Heart right ventricle (tissue), 16 donors: ENCODE data around the gene PTP4A2. TPM values are rescaled to one million over a fixed set of nuclear protein-coding genes. Genes with fewer than 3 reads are reported as not detected.
A peak's percentile ranks its signal among the peaks of the same experiment; 100 is the strongest.

ENCODE experiments used
- ATAC-seq, 8 donors: fragments of 200-7000 bp; cut with Tn5 transposase; one replicate each; pipeline ENCODE4 v1.9.1; 2020; ENCODE audit warnings: mild to moderate bottlenecking in 8 of 8, moderate library complexity in 8 of 8, moderate number of reproducible peaks in 1 of 8
- DNase-seq, 2 donors: peaks; one replicate each; pipeline ENCODE4 v3.0.0-alpha.2; 2020
- H3K27ac ChIP-seq, 10 donors: fragments of 200-600 bp; sonication (generic) in 2 of 10; one replicate each; pipeline versions ENCODE4 v1.5.0 to v1.8.0; 2020 to 2022; ENCODE audit warnings: mild to moderate bottlenecking in 3 of 10
- H3K27me3 ChIP-seq, 7 donors: fragments of 200-600 bp; one replicate each; pipeline ENCODE4 v1.8.0; 2021 to 2022; ENCODE audit warnings: mild to moderate bottlenecking in 2 of 7
- H3K36me3 ChIP-seq, 9 donors: fragments of 200-600 bp; sonication (generic) in 1 of 9; one replicate each; pipeline versions ENCODE4 v1.5.0 to v1.8.0; 2020 to 2022; ENCODE audit warnings: mild to moderate bottlenecking in 2 of 9
- H3K4me1 ChIP-seq, 9 donors: fragments of 200-600 bp; sonication (generic) in 1 of 9; one replicate each; pipeline versions ENCODE4 v1.5.0 to v1.8.0; 2020 to 2022; ENCODE audit warnings: mild to moderate bottlenecking in 4 of 9
- H3K4me3 ChIP-seq, 10 donors: fragments of 200-600 bp; sonication (generic) in 2 of 10; one replicate each; pipeline versions ENCODE4 v1.5.0 to v1.8.0; 2020 to 2022; ENCODE audit warnings: mild to moderate bottlenecking in 7 of 10, moderate library complexity in 2 of 10
- H3K9me3 ChIP-seq, 11 donors: fragments of 200-600 bp in 10 of 11; sonication (generic) in 2 of 11; one replicate each; pipeline versions ENCODE4 v1.5.0 to v1.8.0; 2013 to 2022; ENCODE audit warnings: mild to moderate bottlenecking in 2 of 11, control low read depth in 1 of 11, moderate library complexity in 1 of 11
- CTCF ChIP-seq, 9 donors: fragments of 200-600 bp; sonication (generic) in 2 of 9; IDR thresholded peaks; one replicate each; pipeline versions ENCODE4 v1.5.0 to v1.8.0; 2021 to 2022; ENCODE audit warnings: antibody characterized with exemption in 9 of 9, mild to moderate bottlenecking in 5 of 9, moderate library complexity in 1 of 9
- WGBS, 2 donors: extraction: QIAGEN DNeasy Blood & Tissue Kit; methylation state at CpG; one replicate each; pipeline ENCODE4 v1.1.7; 2013; ENCODE audit warnings: inconsistent platforms in 1 of 2; 5-methylcytosine and 5-hydroxymethylcytosine counted together
- intact Hi-C, 10 donors: fragments of 100-400 bp; cut with DNase I; formaldehyde crosslinking; loops; one replicate each; pipeline versions ENCODE4 v1.11.1 to v1.14.2; 2022
- polyA plus RNA-seq, 2 donors: library from polyadenylated mRNA; stranded (reverse); fragments of 200-250 nt; gene quantifications; one replicate each; pipeline ENCODE4 v1.2.3, GENCODE V29; 2013
- total RNA-seq, 10 donors: library from RNA; stranded (reverse); fragmentation: NEBNext Ultra II Directional in 3 of 10; extraction: Animal tissue kit (Norgen Biotek cat#: 25700) in 3 of 10; gene quantifications; one replicate each; pipeline versions ENCODE4 v1.2.1 to v1.2.4, GENCODE V29; 2021 to 2023
- donor health status: Arrhythmogenic right ventricular cardiomyopathy.
- donor health status: ischemic (EF 13 %, LVEDD 7.1; RV severe dilation, severe dysfunction).
- donor health status: healthy with polysubstance abuse.
- donor health status: DM: no; HTN: yes; CAD: no.
- donor health status: DM: no; HTN: no; CAD: no.
- donor health status: ischemic (EF 25% LVEDD 6.9; RV normal size, moderate dysfunction).
- donor health status: ischemic (EF 25% LVEDD 5.7; RV mildly dilated, moderate dysfunction).
- donor health status: healthy.
- donor health status: DM: yes; HTN: yes; CAD: no.
- donor health status: Ischemic cardiomyopathy.
- donor health status: ischemic (EF 35%, LVEDD 5.7; RV mildly dilated, moderate dysfunction).
- donor health status: nonischemic (EF 11% LVEDD 7.7; RV severe dilation, severe dysfunction).
- donor health status: DM: yes; HTN: yes; CAD: no.
- donor health status: PGD.
- donor health status: ischemic (EF 29% LVEDD 5.4; RV normal size, mild dysfunction).
- donor health status: nonischemic (EF 23%, LVEDD 6.1; RV moderate dilation, normal function).

The PTP4A2 gene
- total and polyA plus RNA-seq, 12 donors: 49.5 to 506 (median 223) TPM

- Histone ChIP-seq H3K4me3 (no peak overlapping the region), H3K9me3 (no peaks in the 10 kb centered on the region), H3K27ac (no peak overlapping the region), H3K36me3 (no peaks in the 10 kb centered on the region), H3K4me1 (peaks cover 0 to 14% (median 3%) of the 10 kb centered on the region in 9 donors), H3K27me3 (no peaks in the 10 kb centered on the region)
- TF ChIP-seq CTCF (IDR thresholded peaks at IDR 0.05): no peak
- DNase-seq (no peak), ATAC-seq (no peak)
- intact Hi-C loops: loop anchor here in 1 of 10 donors (10.0 kb wide), 1 partner anchor 81 kb away; no protein-coding TSS in a partner anchor
- 94% methylated on average over 3 of the region's 3 CpGs for WGBS, 2 donors
Measured at GRCh38 chr1:31883357-31883942, 54.7 kb downstream of the PTP4A2 start.

GRCh38 chr1:31881688-31882000 is 56.5 kb downstream of the PTP4A2 start:
- ATAC-seq (peak in 4 of 8 donors; percentile 11 to 30 (median 22)), DNase-seq (no peak)
- Histone ChIP-seq H3K4me3 (no peak overlapping the region), H3K27me3 (no peaks in the 10 kb centered on the region), H3K36me3 (no peaks in the 10 kb centered on the region), H3K27ac (peak overlapping the region in 1 of 10 donors; percentile 53), H3K9me3 (no peaks in the 10 kb centered on the region), H3K4me1 (peaks cover 0 to 19% (median 3%) of the 10 kb centered on the region in 9 donors)
- TF ChIP-seq CTCF (IDR thresholded peaks at IDR 0.05): no peak
- WGBS, 2 donors: 43 to 46% methylated on average over 5 of the region's 5 CpGs
- intact Hi-C loops: loop anchor here in 1 of 10 donors (10.0 kb wide), 1 partner anchor 83 kb away; no protein-coding TSS in a partner anchor

- Histone ChIP-seq H3K4me3 (no peak overlapping the region), H3K27ac (peak overlapping the region in 1 of 10 donors; percentile 53), H3K4me1 (peaks cover 0 to 19% (median 3%) of the 10 kb centered on the region in 9 donors), H3K9me3 (no peaks in the 10 kb centered on the region), H3K36me3 (no peaks in the 10 kb centered on the region), H3K27me3 (no peaks in the 10 kb centered on the region)
- 50 to 55% methylated on average over 8 of the region's 8 CpGs for WGBS, 2 donors
- no peak for TF ChIP-seq CTCF (IDR thresholded peaks at IDR 0.05)
- ATAC-seq: peak in 5 of 8 donors; percentile 28 to 68 (median 48)
- DNase-seq: no peak
- intact Hi-C loops: loop anchor here in 1 of 10 donors (10.0 kb wide), 1 partner anchor 84 kb away; no protein-coding TSS in a partner anchor
Measured at GRCh38 chr1:31880957-31881687, 57.0 kb downstream of the PTP4A2 start.

- ATAC-seq: peak in 5 of 8 donors; percentile 48 to 65 (median 56)
- no peaks in the 10 kb centered on the region for H3K9me3 ChIP-seq
- intact Hi-C loops: loop anchor here in 1 of 10 donors (10.0 kb wide), 1 partner anchor 85 kb away; no protein-coding TSS in a partner anchor
- H3K27ac ChIP-seq: no peak overlapping the region
- H3K27me3 ChIP-seq: no peaks in the 10 kb centered on the region
- no peak for TF ChIP-seq CTCF (IDR thresholded peaks at IDR 0.05)
- H3K36me3 ChIP-seq: no peaks in the 10 kb centered on the region
- peaks cover 0 to 19% (median 3%) of the 10 kb centered on the region in 9 donors for H3K4me1 ChIP-seq
- no peak overlapping the region for H3K4me3 ChIP-seq
- 62 to 73% methylated on average over 4 of the region's 4 CpGs for whole genome bisulfite sequencing, 2 donors
- no peak for DNase-seq
Measured at GRCh38 chr1:31879981-31880608, 58.1 kb downstream of the PTP4A2 start.
